HCT116 (cell line): Measurements from ENCODE around the gene ZXDA. TPM values are rescaled to one million over a fixed set of nuclear protein-coding genes. Genes with fewer than 3 reads are reported as not detected.

Experiments used
- ATAC-seq: fragments of 200-7000 bp; cut with Tn5 transposase; 2 replicates; pipeline ENCODE4 v1.9.1; 2020; ENCODE audit warnings: mild to moderate bottlenecking, moderate library complexity
- BruUV-seq: library from RNA; stranded (reverse); fragments of 400-500 nt; replicated peaks from 2 replicates; lab custom pipeline; 2021; lab: Mats Ljungman, UMichigan
- CTCF ChIA-PET: fragments of 300-600 bp; sonication (Branson Sonifier 250); formaldehyde crosslinking; loops from one replicate; lab custom pipeline; 2021; ENCODE audit warnings: antibody characterized with exemption; lab: Charles Lee
- POLR2A ChIA-PET: fragments of 300-600, 350-600 bp; sonication (Branson Sonifier 250); formaldehyde crosslinking; loops from one replicate; lab custom pipeline; 2021; ENCODE audit warnings: antibody characterized with exemption; lab: Charles Lee
- RAD21 ChIA-PET, 2 experiments: fragments of 300-600 bp; sonication (Branson Sonifier 250); formaldehyde crosslinking; loops; one replicate each; lab custom pipeline; 2023; ENCODE audit warnings: low total read pairs in 2 of 2; ENCODE audit not compliant: uncharacterized antibody in 2 of 2, unreplicated experiment in 2 of 2, low non-redundant PET in 1 of 2; lab: Charles Lee
- DNase-seq: peaks from one replicate; pipeline ENCODE4 v3.0.0-alpha.2; 2010; ENCODE audit warnings: low read depth, low spot score
- H2AFZ ChIP-seq: fragments of 200-600 bp; shearing (Covaris generic), sonication (generic); 2 replicates; pipeline ENCODE4 v1.6.1; 2017; ENCODE audit warnings: low read depth, mixed run types, mixed read lengths, antibody characterized with exemption, low read length; ENCODE audit not compliant: poor library complexity, severe bottlenecking
- H3K27ac ChIP-seq: 2 replicates; pipeline ENCODE4 v1.5.1; 2012; ENCODE audit warnings: low read depth, low read length
- H3K27me3 ChIP-seq: fragments of 200-600 bp; sonication (generic); 2 replicates; pipeline ENCODE4 v1.6.1; 2016; ENCODE audit warnings: mixed run types, low read length, mixed read lengths; ENCODE audit not compliant: insufficient read depth
- H3K36me3 ChIP-seq, 2 experiments: fragments of 200-500 bp in 1 of 2; fragments of 200-600 bp in 1 of 2; sonication (Bioruptor generic) in 1 of 2; sonication (generic) in 1 of 2; 2 replicates each; pipeline versions ENCODE4 v1.5.1 to v1.6.1; 2014 to 2016; ENCODE audit warnings: low read length in 2 of 2, inconsistent platforms in 1 of 2, mixed read lengths in 1 of 2, mixed run types in 1 of 2; ENCODE audit not compliant: insufficient read depth in 2 of 2, control insufficient read depth in 1 of 2
- H3K4me1 ChIP-seq, 2 experiments: fragments of 200-600 bp in 1 of 2; sonication (generic) in 1 of 2; 2 replicates each; pipeline versions ENCODE4 v1.5.1 to v1.6.1; 2012 to 2017; ENCODE audit warnings: low read length in 2 of 2, inconsistent platforms in 1 of 2, mild to moderate bottlenecking in 1 of 2, mixed read lengths in 1 of 2, mixed run types in 1 of 2, moderate library complexity in 1 of 2; ENCODE audit not compliant: insufficient read depth in 2 of 2, control insufficient read depth in 1 of 2
- H3K4me2 ChIP-seq: fragments of 200-600 bp; sonication (generic); 2 replicates; pipeline ENCODE4 v1.6.1; 2017; ENCODE audit warnings: mixed run types, low read length, mixed read lengths
- H3K4me3 ChIP-seq, 2 experiments: fragments of 200-600 bp in 1 of 2; sonication (generic) in 1 of 2; replicated peaks in 1 of 2; 2 replicates each; pipeline ENCODE4 v1.5.1; 2011 to 2016; ENCODE audit warnings: low read length in 2 of 2, control low read depth in 1 of 2, low read depth in 1 of 2, mild to moderate bottlenecking in 1 of 2, mixed read lengths in 1 of 2, mixed run types in 1 of 2
- H3K79me2 ChIP-seq: fragments of 200-600 bp; sonication (generic); 2 replicates; pipeline ENCODE4 v1.6.1; 2017; ENCODE audit warnings: mild to moderate bottlenecking, mixed run types, low read length, moderate library complexity, mixed read lengths; ENCODE audit not compliant: insufficient read depth
- H3K9ac ChIP-seq: fragments of 200-600 bp; sonication (generic); 2 replicates; pipeline ENCODE4 v1.6.1; 2016; ENCODE audit warnings: low read length, mixed read lengths
- H3K9me2 ChIP-seq: fragments of 200-600 bp; sonication (generic), shearing (Covaris generic); 2 replicates; pipeline ENCODE4 v1.6.1; 2017; ENCODE audit warnings: mixed run types, mild to moderate bottlenecking, moderate library complexity; ENCODE audit not compliant: insufficient read depth
- H3K9me3 ChIP-seq, 2 experiments: fragments of 200-500 bp in 1 of 2; fragments of 200-600 bp in 1 of 2; sonication (Bioruptor generic) in 1 of 2; sonication (generic) in 1 of 2; 2 replicates each; pipeline ENCODE4 v1.6.1; 2014 to 2017; ENCODE audit warnings: low read length in 2 of 2, mixed read lengths in 2 of 2, inconsistent platforms in 1 of 2, low read depth in 1 of 2, mild to moderate bottlenecking in 1 of 2, mixed run types in 1 of 2, moderate library complexity in 1 of 2; ENCODE audit not compliant: control insufficient read depth in 1 of 2, insufficient read depth in 1 of 2
- H4K20me1 ChIP-seq: fragments of 200-600 bp; sonication (generic), shearing (Covaris generic); 2 replicates; pipeline ENCODE4 v1.6.1; 2017; ENCODE audit warnings: mixed run types, mild to moderate bottlenecking, moderate library complexity; ENCODE audit not compliant: insufficient read depth
- CBX3 ChIP-seq: IDR thresholded peaks from 2 replicates; pipeline ENCODE4 v1.6.1; 2012; ENCODE audit warnings: low read depth
- CEBPB ChIP-seq: IDR thresholded peaks from 2 replicates; pipeline ENCODE4 v1.6.1; 2012; ENCODE audit warnings: low read depth
- ELF1 ChIP-seq: IDR thresholded peaks from 2 replicates; pipeline ENCODE4 v1.6.1; 2012; ENCODE audit warnings: low read depth, borderline replicate concordance
- POLR2A ChIP-seq: IDR thresholded peaks from 2 replicates; pipeline ENCODE4 v1.7.0; 2011; ENCODE audit warnings: borderline replicate concordance; ENCODE audit not compliant: insufficient read depth, insufficient read length; ENCODE audit errors: extremely low read depth
- POLR2AphosphoS5 ChIP-seq: IDR thresholded peaks from 2 replicates; pipeline ENCODE4 v1.6.1; 2011; ENCODE audit warnings: mild to moderate bottlenecking, low read depth, low read length, moderate library complexity
- RAD21 ChIP-seq: IDR thresholded peaks from 2 replicates; pipeline ENCODE4 v1.6.1; 2012; ENCODE audit warnings: low read depth, mild to moderate bottlenecking
- REST ChIP-seq: IDR thresholded peaks from 2 replicates; pipeline ENCODE4 v1.6.1; 2012; ENCODE audit warnings: low read depth
- SIN3A ChIP-seq: IDR thresholded peaks from 2 replicates; pipeline ENCODE4 v1.6.1; 2012; ENCODE audit warnings: low read depth
- SP1 ChIP-seq: IDR thresholded peaks from 2 replicates; pipeline ENCODE4 v1.6.1; 2012; ENCODE audit warnings: low read depth
- SRF ChIP-seq: IDR thresholded peaks from 2 replicates; pipeline ENCODE4 v1.6.1; 2012; ENCODE audit warnings: low read depth
- ZBTB33 ChIP-seq: IDR thresholded peaks from 2 replicates; pipeline ENCODE4 v1.6.1; 2011; ENCODE audit warnings: mild to moderate bottlenecking, low read length, moderate library complexity; ENCODE audit not compliant: insufficient replicate concordance; ENCODE audit errors: extremely low read depth
- intact Hi-C: fragments of 100-400 bp; cut with micrococcal nuclease; formaldehyde crosslinking; loops from 2 replicates; pipeline ENCODE4 v1.10.0; 2022
- total RNA-seq: library from RNA; stranded (reverse); gene quantifications from one replicate; pipeline ENCODE4 v1.2.1, GENCODE V29; 2021; ENCODE audit not compliant: unreplicated experiment
- TF ChIP-seq, protein P1 (sequence below): IDR thresholded peaks from 2 replicates; pipeline ENCODE4 v1.6.1; 2012

Gene ZXDA
- total RNA-seq, 1 experiment from 2014 or later: 3.8 TPM

GRCh38 chrX:57900975-57901374 lies 9.3 kb downstream of the ZXDA start:
- no peak overlapping the region for H2AFZ ChIP-seq
- H4K20me1 ChIP-seq: no peaks in the 10 kb centered on the region
- CTCF ChIA-PET: no interaction called here
- intact Hi-C loops: no loop called here
- no peaks in the 10 kb centered on the region for H3K27me3 ChIP-seq
- no peak overlapping the region for H3K9ac ChIP-seq
- BruUV-seq: no TSS peak
- RAD21 ChIA-PET: no interaction called here
- no peaks in the 10 kb centered on the region for H3K4me1 ChIP-seq
- no peaks in the 10 kb centered on the region for H3K79me2 ChIP-seq
- no peak for DNase-seq
- no peaks in the 10 kb centered on the region for H3K36me3 ChIP-seq
- no peaks in the 10 kb centered on the region for H3K9me3 ChIP-seq
- TF ChIP-seq SP1 (no peak), POLR2AphosphoS5 (no peak), CBX3 (no peak), SRF (no peak)
- no peak overlapping the region for H3K27ac ChIP-seq
- H3K9me2 ChIP-seq: no peaks in the 10 kb centered on the region
- POLR2A ChIA-PET: no interaction called here
- no peak overlapping the region for H3K4me3 ChIP-seq
- H3K4me2 ChIP-seq: no peak overlapping the region
- ATAC-seq: no peak

DNA sequence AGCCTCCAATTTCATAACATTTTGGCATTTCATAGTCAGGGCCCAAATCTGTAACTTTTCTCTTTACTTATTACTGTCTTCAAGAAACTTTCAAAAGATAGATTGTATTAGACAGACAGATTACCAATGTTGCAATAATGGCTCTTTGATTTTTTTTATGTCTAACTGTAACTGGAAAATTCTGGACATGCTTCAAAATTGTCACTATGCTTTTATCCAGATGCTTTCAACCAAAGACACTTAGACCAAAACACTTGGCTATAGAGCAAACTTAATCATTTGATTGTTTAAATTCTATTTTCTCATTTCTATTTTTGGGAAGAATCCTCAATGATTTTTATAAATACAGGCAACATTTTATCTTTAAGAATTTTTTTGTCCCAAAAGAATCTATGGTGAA lies 10.4 kb downstream of the ZXDA start:
- Histone ChIP-seq H3K9me2 (no peaks in the 10 kb centered on the region), H3K4me1 (no peaks in the 10 kb centered on the region), H3K4me2 (no peak overlapping the region), H3K27ac (no peak overlapping the region), H3K79me2 (no peaks in the 10 kb centered on the region), H3K27me3 (no peaks in the 10 kb centered on the region), H3K9me3 (no peaks in the 10 kb centered on the region)
- ATAC-seq: no peak
- RAD21 ChIA-PET: no interaction called here
- no TSS peak for BruUV-seq
- CTCF ChIA-PET: no interaction called here
- POLR2A ChIA-PET: no interaction called here
- intact Hi-C loops: no loop called here
- no peak for TF ChIP-seq ELF1
- TF ChIP-seq SIN3A: no peak
- TF ChIP-seq ZBTB33: no peak
- no peak for TF ChIP-seq POLR2A
- no peak for TF ChIP-seq CEBPB
- TF ChIP-seq, protein P1, sequence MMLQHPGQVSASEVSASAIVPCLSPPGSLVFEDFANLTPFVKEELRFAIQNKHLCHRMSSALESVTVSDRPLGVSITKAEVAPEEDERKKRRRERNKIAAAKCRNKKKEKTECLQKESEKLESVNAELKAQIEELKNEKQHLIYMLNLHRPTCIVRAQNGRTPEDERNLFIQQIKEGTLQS: no peak
- TF ChIP-seq REST: no peak
- TF ChIP-seq RAD21: no peak
- TF ChIP-seq POLR2AphosphoS5: no peak
- TF ChIP-seq, all 23 proteins: peak for 0
- Histone ChIP-seq H4K20me1 (no peaks in the 10 kb centered on the region), H2AFZ (no peak overlapping the region), H3K9ac (no peak overlapping the region), H3K4me3 (no peak overlapping the region), H3K36me3 (no peaks in the 10 kb centered on the region)
- DNase-seq: no peak
